PC-3 (cell line): Measurements from ENCODE around the gene ZNF324.

Experiments used
- CTCF ChIP-seq: fragments of 300-600 bp; sonication (generic); conservative IDR thresholded peaks from 2 replicates; pipeline ENCODE4 v1.5.1; 2017; ENCODE audit warnings: antibody characterized with exemption, low read depth, mild to moderate bottlenecking, low read length
- EZH2 ChIP-seq: fragments of 300-600 bp; sonication (generic); IDR thresholded peaks from one replicate; pipeline ENCODE4 v1.6.1; 2017; ENCODE audit warnings: antibody characterized with exemption, mild to moderate bottlenecking, low read length; ENCODE audit not compliant: unreplicated experiment
- EZH2phosphoT487 ChIP-seq: fragments of 300-600 bp; sonication (generic); IDR thresholded peaks from 2 replicates; pipeline ENCODE4 v1.6.1; 2018; ENCODE audit warnings: mild to moderate bottlenecking, antibody characterized with exemption, low read length, borderline replicate concordance

GRCh38 chr19:58450856-58451357 lies 16.0 kb upstream of the ZNF324 start:
- TF ChIP-seq EZH2phosphoT487 (no peak), CTCF (no peak), EZH2 (no peak)
